ENCODE measurements around the gene AP2S1.
"Not testable (repeated sequence)": the region's sequence is repeated elsewhere in the genome, so short reads cannot be mapped to it uniquely, and the experiment has no call there.

AP2S1 gene

GRCh38 chr19:46878613-46879375 lies 28.1 kb upstream of the AP2S1 start:
- TF ChIP-seq YY1 (IDR thresholded peaks at IDR 0.05; ENCODE audit: insufficient read depth, insufficient read length) (no peak), ZNF274 (IDR thresholded peaks at IDR 0.05; ENCODE audit: low read depth, low read length) (no peak), SUZ12 (IDR thresholded peaks at IDR 0.05; ENCODE audit: extremely low read depth, insufficient read depth, insufficient read length) (no peak)
- DNase-seq (ENCODE audit: low read depth, low spot score), result no peak
- no peaks in the 10 kb centered on the region for H3K36me3 ChIP-seq (ENCODE audit: insufficient read depth, insufficient read length, low read length)
- no peaks in the 10 kb centered on the region for H3K9me3 ChIP-seq (ENCODE audit: insufficient read depth, low read length)
- H3K27me3 ChIP-seq (ENCODE audit: insufficient read depth, insufficient read length), result no peaks in the 10 kb centered on the region
- H3K4me1 ChIP-seq (ENCODE audit: insufficient read depth, insufficient read length), result no peaks in the 10 kb centered on the region
- H3K4me3 ChIP-seq (ENCODE audit: insufficient read length, low read depth), result no peak overlapping the region
- H3K9ac ChIP-seq (ENCODE audit: insufficient read length, low read depth), result no peak overlapping the region

- Histone ChIP-seq H3K4me1 (ENCODE audit: insufficient read depth, insufficient read length) (no peaks in the 10 kb centered on the region), H3K9ac (ENCODE audit: insufficient read length, low read depth) (no peak overlapping the region), H3K4me3 (ENCODE audit: insufficient read length, low read depth) (no peak overlapping the region), H3K9me3 (ENCODE audit: insufficient read depth, low read length) (no peaks in the 10 kb centered on the region), H3K36me3 (ENCODE audit: insufficient read depth, insufficient read length, low read length) (no peaks in the 10 kb centered on the region), H3K27me3 (ENCODE audit: insufficient read depth, insufficient read length) (no peaks in the 10 kb centered on the region)
- no peak for TF ChIP-seq SUZ12 (IDR thresholded peaks at IDR 0.05; ENCODE audit: extremely low read depth, insufficient read depth, insufficient read length)
- DNase-seq (ENCODE audit: low read depth, low spot score), result no peak
Observed at GRCh38 chr19:46875657-46876056, 25.0 kb upstream of the AP2S1 start.

GRCh38 chr19:46875234-46875633 lies 24.6 kb upstream of the AP2S1 start:
- Histone ChIP-seq H3K9me3 (ENCODE audit: insufficient read depth, low read length) (no peaks in the 10 kb centered on the region), H3K4me1 (ENCODE audit: insufficient read depth, insufficient read length) (no peaks in the 10 kb centered on the region), H3K27me3 (ENCODE audit: insufficient read depth, insufficient read length) (no peaks in the 10 kb centered on the region), H3K4me3 (ENCODE audit: insufficient read length, low read depth) (no peak overlapping the region), H3K9ac (ENCODE audit: insufficient read length, low read depth) (no peak overlapping the region), H3K36me3 (ENCODE audit: insufficient read depth, insufficient read length, low read length) (no peaks in the 10 kb centered on the region)
- DNase-seq (ENCODE audit: low read depth, low spot score), result no peak
- TF ChIP-seq SUZ12 (IDR thresholded peaks at IDR 0.05; ENCODE audit: extremely low read depth, insufficient read depth, insufficient read length) (no peak), ZNF274 (IDR thresholded peaks at IDR 0.05; ENCODE audit: low read depth, low read length) (no peak), YY1 (IDR thresholded peaks at IDR 0.05; ENCODE audit: insufficient read depth, insufficient read length) (no peak)

GRCh38 chr19:46872967-46873366 lies 22.3 kb upstream of the AP2S1 start:
- TF ChIP-seq ZNF274 (IDR thresholded peaks at IDR 0.05; ENCODE audit: low read depth, low read length) (no peak), YY1 (IDR thresholded peaks at IDR 0.05; ENCODE audit: insufficient read depth, insufficient read length) (no peak), SUZ12 (IDR thresholded peaks at IDR 0.05; ENCODE audit: extremely low read depth, insufficient read depth, insufficient read length) (no peak)

GRCh38 chr19:46871173-46871572 lies 20.5 kb upstream of the AP2S1 start:
- not testable (repeated sequence) for H3K9ac ChIP-seq (ENCODE audit: insufficient read length, low read depth); H3K9me3 ChIP-seq (ENCODE audit: insufficient read depth, low read length); H3K36me3 ChIP-seq (ENCODE audit: insufficient read depth, insufficient read length, low read length); H3K4me3 ChIP-seq (ENCODE audit: insufficient read length, low read depth); H3K4me1 ChIP-seq (ENCODE audit: insufficient read depth, insufficient read length); DNase-seq (ENCODE audit: low read depth, low spot score); H3K27me3 ChIP-seq (ENCODE audit: insufficient read depth, insufficient read length)

More at GRCh38 chr19:46872967-46873366, 22.3 kb upstream of the AP2S1 start:
- no peak overlapping the region for H3K9ac ChIP-seq (ENCODE audit: insufficient read length, low read depth)
- no peaks in the 10 kb centered on the region for H3K9me3 ChIP-seq (ENCODE audit: insufficient read depth, low read length)
- peaks cover 3% of the 10 kb centered on the region for H3K36me3 ChIP-seq (ENCODE audit: insufficient read depth, insufficient read length, low read length)
- no peaks in the 10 kb centered on the region for H3K27me3 ChIP-seq (ENCODE audit: insufficient read depth, insufficient read length)
- no peak overlapping the region for H3K4me3 ChIP-seq (ENCODE audit: insufficient read length, low read depth)
- H3K4me1 ChIP-seq (ENCODE audit: insufficient read depth, insufficient read length), result no peaks in the 10 kb centered on the region
- no peak for DNase-seq (ENCODE audit: low read depth, low spot score)

GRCh38 chr19:46868025-46868802 lies 17.6 kb upstream of the AP2S1 start:
- H3K9me3 ChIP-seq (ENCODE audit: insufficient read depth, low read length), result no peaks in the 10 kb centered on the region
- no peaks in the 10 kb centered on the region for H3K27me3 ChIP-seq (ENCODE audit: insufficient read depth, insufficient read length)
- TF ChIP-seq SUZ12 (IDR thresholded peaks at IDR 0.05; ENCODE audit: extremely low read depth, insufficient read depth, insufficient read length), result no peak
- no peak for TF ChIP-seq ZNF274 (IDR thresholded peaks at IDR 0.05; ENCODE audit: low read depth, low read length)
- no peak for TF ChIP-seq YY1 (IDR thresholded peaks at IDR 0.05; ENCODE audit: insufficient read depth, insufficient read length)
- no peak for DNase-seq (ENCODE audit: low read depth, low spot score)
- H3K4me1 ChIP-seq (ENCODE audit: insufficient read depth, insufficient read length), result no peaks in the 10 kb centered on the region
- no peak overlapping the region for H3K4me3 ChIP-seq (ENCODE audit: insufficient read length, low read depth)
- no peak overlapping the region for H3K9ac ChIP-seq (ENCODE audit: insufficient read length, low read depth)
- H3K36me3 ChIP-seq (ENCODE audit: insufficient read depth, insufficient read length, low read length), result peaks cover 11% of the 10 kb centered on the region

- Histone ChIP-seq H3K9me3 (ENCODE audit: insufficient read depth, low read length) (no peaks in the 10 kb centered on the region), H3K27me3 (ENCODE audit: insufficient read depth, insufficient read length) (no peaks in the 10 kb centered on the region), H3K9ac (ENCODE audit: insufficient read length, low read depth) (no peak overlapping the region), H3K4me1 (ENCODE audit: insufficient read depth, insufficient read length) (no peaks in the 10 kb centered on the region), H3K36me3 (ENCODE audit: insufficient read depth, insufficient read length, low read length) (peaks cover 11% of the 10 kb centered on the region), H3K4me3 (ENCODE audit: insufficient read length, low read depth) (no peak overlapping the region)
- TF ChIP-seq YY1 (IDR thresholded peaks at IDR 0.05; ENCODE audit: insufficient read depth, insufficient read length) (no peak), SUZ12 (IDR thresholded peaks at IDR 0.05; ENCODE audit: extremely low read depth, insufficient read depth, insufficient read length) (no peak), ZNF274 (IDR thresholded peaks at IDR 0.05; ENCODE audit: low read depth, low read length) (no peak)
- DNase-seq (ENCODE audit: low read depth, low spot score), result no peak
Observed at GRCh38 chr19:46867170-46867569, 16.5 kb upstream of the AP2S1 start.
